ENCODE results near the gene ZNF808.
"Not testable (repeated sequence)": the region's sequence is repeated elsewhere in the genome, so short reads cannot be mapped to it uniquely, and the experiment has no call there.

ZNF808 gene

GRCh38 chr19:52536448-52536800 lies 9.0 kb downstream of the ZNF808 start:
- DNase-seq, result no peak

GRCh38 chr19:52538815-52539214 lies 11.3 kb downstream of the ZNF808 start:
- DNase-seq, result not testable (repeated sequence)

- not testable (repeated sequence) for DNase-seq
Measured at GRCh38 chr19:52541176-52541575, 13.7 kb downstream of the ZNF808 start.

GRCh38 chr19:52541608-52542007 lies 14.1 kb downstream of the ZNF808 start:
- DNase-seq, result no peak

GRCh38 chr19:52542541-52542940 lies 15.1 kb downstream of the ZNF808 start:
- DNase-seq, result not testable (repeated sequence)

- no peak for DNase-seq
Measured at GRCh38 chr19:52542984-52543664, 15.7 kb downstream of the ZNF808 start.

- DNase-seq, result no peak
Measured at GRCh38 chr19:52554216-52554971, 26.9 kb downstream of the ZNF808 start.

- no peak for DNase-seq
Measured at GRCh38 chr19:52557231-52557995, 29.9 kb downstream of the ZNF808 start.

- DNase-seq, result not testable (repeated sequence)
Measured at GRCh38 chr19:52558732-52559445, 31.4 kb downstream of the ZNF808 start.

- not testable (repeated sequence) for DNase-seq
Measured at GRCh38 chr19:52561611-52562010, 34.1 kb downstream of the ZNF808 start.

GRCh38 chr19:52566121-52566520 lies 38.7 kb downstream of the ZNF808 start:
- no peak for DNase-seq

- no peak for DNase-seq
Measured at GRCh38 chr19:52566588-52566987, 39.1 kb downstream of the ZNF808 start.

- no peak for DNase-seq
Measured at GRCh38 chr19:52567921-52568320, 40.5 kb downstream of the ZNF808 start.

- peak; percentile 92 for DNase-seq
Measured at GRCh38 chr19:52569638-52569999, 42.2 kb downstream of the ZNF808 start.

GRCh38 chr19:52570000-52570861 lies 42.8 kb downstream of the ZNF808 start, which contains the start of gene ZNF701:
TSS of gene ZNF701 (plus strand) at chr19:52570287. CDS start at chr19:52574148, 3,861 bp downstream.
- DNase-seq, result peak; percentile 97

- DNase-seq, result no peak
Measured at GRCh38 chr19:52584736-52585440, 57.4 kb downstream of the ZNF808 start.

- no peak for DNase-seq
Measured at GRCh38 chr19:52585604-52586003, 58.1 kb downstream of the ZNF808 start.

GRCh38 chr19:52590728-52591127 lies 63.3 kb downstream of the ZNF808 start:
- no peak for DNase-seq

GRCh38 chr19:52592301-52592700 lies 64.8 kb downstream of the ZNF808 start:
- no peak for DNase-seq

GRCh38 chr19:52593441-52593840 lies 66.0 kb downstream of the ZNF808 start:
- not testable (repeated sequence) for DNase-seq

- DNase-seq, result no peak
Measured at GRCh38 chr19:52599241-52599640, 71.8 kb downstream of the ZNF808 start.

Measured in islet precursor cell (in vitro differentiated cells).